ENCODE measurements around the gene CTR9.

CTR9 gene

DNA sequence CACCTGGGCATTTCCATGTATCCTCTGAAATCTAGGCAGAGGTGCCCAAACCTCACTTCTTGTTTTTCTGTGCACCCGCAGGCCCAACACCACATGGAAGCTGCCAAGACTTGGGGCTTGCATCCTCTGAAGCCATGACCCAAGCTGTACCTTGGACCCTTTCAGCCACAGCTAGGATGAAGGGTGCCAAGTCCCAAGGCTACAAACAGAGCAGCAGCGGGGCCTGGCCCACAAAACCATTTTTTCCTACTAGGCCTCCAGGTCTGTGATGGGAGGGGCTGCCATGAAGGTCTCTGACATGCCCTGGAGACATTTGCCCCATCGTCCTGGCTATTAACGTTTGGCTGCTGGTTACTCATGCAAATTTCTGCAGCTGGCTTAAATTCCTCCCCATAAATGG is 78.1 kb downstream of the CTR9 start:
- DNase-seq = no peak

Data from stimulated activated CD4-positive, alpha-beta T cell treated with anti-CD3 and anti-CD28 coated beads, Interleukin-12 subunit alpha, Interleukin-12 subunit beta, amount 100 ng/mL, for 4 hours (primary cell).